Panc1 (cell line): ENCODE results near the gene TAMM41. TPM values are rescaled to one million over a fixed set of nuclear protein-coding genes. Genes with fewer than 3 reads are reported as not detected.

Experiments used
- ATAC-seq: fragments of 200-7000 bp; cut with Tn5 transposase; 2 replicates; pipeline ENCODE4 v1.9.1; 2020; ENCODE audit warnings: mild to moderate bottlenecking, moderate library complexity
- BruUV-seq: library from RNA; stranded (reverse); fragments of 400-500 nt; replicated peaks from 2 replicates; lab custom pipeline; 2021; lab: Mats Ljungman, UMichigan
- CTCF ChIA-PET: fragments of 300-600 bp; sonication (Branson Sonifier 250); formaldehyde crosslinking; loops from one replicate; lab custom pipeline; 2022; ENCODE audit warnings: antibody characterized with exemption; lab: Charles Lee
- POLR2A ChIA-PET: fragments of 300-600 bp; sonication (Branson Sonifier 250); formaldehyde crosslinking; loops from one replicate; lab custom pipeline; 2022; ENCODE audit warnings: antibody characterized with exemption; lab: Charles Lee
- DNase-seq: peaks from one replicate; pipeline ENCODE4 v3.0.0-alpha.2; 2010; ENCODE audit warnings: low read depth, low spot score
- H3K27ac ChIP-seq: 2 replicates; pipeline ENCODE4 v1.5.1; 2011; ENCODE audit warnings: mild to moderate bottlenecking, low read length, inconsistent platforms
- H3K27me3 ChIP-seq: fragments of 200-500 bp; sonication (Bioruptor generic); 2 replicates; pipeline ENCODE4 v1.6.0; 2014; ENCODE audit warnings: low read length, inconsistent platforms; ENCODE audit not compliant: control insufficient read depth, insufficient read depth
- H3K36me3 ChIP-seq: fragments of 200-500 bp; sonication (Bioruptor generic); 2 replicates; pipeline ENCODE4 v1.5.1; 2014; ENCODE audit warnings: inconsistent platforms, mild to moderate bottlenecking, low read length, moderate library complexity; ENCODE audit not compliant: control insufficient read depth, insufficient read depth
- H3K4me1 ChIP-seq: 2 replicates; pipeline ENCODE4 v1.5.1; 2011; ENCODE audit warnings: inconsistent platforms, mild to moderate bottlenecking, low read length, moderate library complexity; ENCODE audit not compliant: control insufficient read depth, insufficient read depth
- H3K4me3 ChIP-seq, 2 experiments: 2 replicates each; pipeline ENCODE4 v1.5.1; 2011 to 2012; ENCODE audit warnings: low read depth in 2 of 2, low read length in 2 of 2, mild to moderate bottlenecking in 2 of 2, inconsistent platforms in 1 of 2, moderate library complexity in 1 of 2
- H3K9me3 ChIP-seq: fragments of 200-500 bp; sonication (Bioruptor generic); 2 replicates; pipeline ENCODE4 v1.5.1; 2014; ENCODE audit warnings: low read depth, mild to moderate bottlenecking, inconsistent platforms, low read length, moderate library complexity; ENCODE audit not compliant: control insufficient read depth, insufficient read depth
- CTCF ChIP-seq: fragments of 450-650 bp; IDR thresholded peaks from 2 replicates; pipeline ENCODE4 v1.5.1; 2017; ENCODE audit warnings: mild to moderate bottlenecking
- POLR2AphosphoS5 ChIP-seq: IDR thresholded peaks from 2 replicates; pipeline ENCODE4 v1.6.1; 2012; ENCODE audit warnings: mild to moderate bottlenecking, low read depth, low read length, moderate library complexity
- REST ChIP-seq, 2 experiments: IDR thresholded peaks; 2 replicates each; pipeline ENCODE4 v1.6.1; 2011 to 2012; ENCODE audit warnings: low read depth in 2 of 2, control low read depth in 1 of 2, low read length in 1 of 2, mild to moderate bottlenecking in 1 of 2, moderate library complexity in 1 of 2; ENCODE audit not compliant: insufficient read depth in 1 of 2
- SIN3A ChIP-seq: IDR thresholded peaks from 2 replicates; pipeline ENCODE4 v1.6.1; 2012; ENCODE audit warnings: low read depth, mild to moderate bottlenecking, low read length, moderate library complexity, borderline replicate concordance; ENCODE audit not compliant: insufficient read depth
- TCF7L2 ChIP-seq: IDR thresholded peaks from 2 replicates; pipeline ENCODE4 v1.6.1; 2011; ENCODE audit warnings: mild to moderate bottlenecking, low read depth, low read length, inconsistent platforms
- in situ Hi-C: cut with HindIII; loops from 2 replicates; pipeline ENCODE4 v1.10.0; 2016; ENCODE audit warnings: low sequenced_read_pairs, low pct_unique_long_range_greater_than_20kb
- intact Hi-C: fragments of 100-400 bp; cut with micrococcal nuclease; formaldehyde crosslinking; loops from one replicate; pipeline ENCODE4 v1.10.0; 2022; ENCODE audit not compliant: unreplicated experiment
- total RNA-seq: library from RNA; stranded (reverse); gene quantifications from one replicate; pipeline ENCODE4 v1.2.1, GENCODE V29; 2021; ENCODE audit not compliant: unreplicated experiment

Gene TAMM41
- total RNA-seq, 1 experiment from 2014 or later: 10.8 TPM

- ChIA-PET CTCF (no interaction called here), POLR2A (no interaction called here)
- BruUV-seq: no TSS peak
- Histone ChIP-seq H3K27me3 (no peaks in the 10 kb centered on the region), H3K9me3 (no peaks in the 10 kb centered on the region), H3K4me3 (no peak overlapping the region), H3K36me3 (no peaks in the 10 kb centered on the region), H3K4me1 (no peaks in the 10 kb centered on the region), H3K27ac (no peak overlapping the region)
- no peak for DNase-seq
- in situ Hi-C loops: no loop called here
- intact Hi-C loops: loop anchor here (10.0 kb wide), 1 partner anchor 433 kb away; no protein-coding TSS in a partner anchor
- TF ChIP-seq TCF7L2 (no peak), POLR2AphosphoS5 (no peak), CTCF (no peak), REST (IDR thresholded peaks at IDR 0.05; ENCODE audit: insufficient read depth in 1 of 2, low read depth in 2 of 2, low read length in 1 of 2) (no peak), SIN3A (no peak)
- ATAC-seq: no peak
These were observed 38.5 kb downstream of the TAMM41 start for GRCh38 chr3:11808231-11808630.

GRCh38 chr3:11807686-11808085 lies 39.0 kb downstream of the TAMM41 start:
- Histone ChIP-seq H3K9me3 (no peaks in the 10 kb centered on the region), H3K4me3 (no peak overlapping the region), H3K4me1 (no peaks in the 10 kb centered on the region), H3K27me3 (no peaks in the 10 kb centered on the region), H3K27ac (no peak overlapping the region), H3K36me3 (no peaks in the 10 kb centered on the region)
- no TSS peak for BruUV-seq
- TF ChIP-seq REST (IDR thresholded peaks at IDR 0.05; ENCODE audit: insufficient read depth in 1 of 2, low read depth in 2 of 2, low read length in 1 of 2) (no peak), CTCF (no peak), POLR2AphosphoS5 (no peak), TCF7L2 (no peak)
- POLR2A ChIA-PET: no interaction called here
- CTCF ChIA-PET: interaction anchor here (0.6 kb wide), 1 partner anchor 23 kb away, joined by 9 read pairs; no protein-coding TSS in a partner anchor
- no peak for ATAC-seq
- DNase-seq: no peak
- intact Hi-C loops: loop anchor here (10.0 kb wide), 1 partner anchor 433 kb away; no protein-coding TSS in a partner anchor
- in situ Hi-C loops: no loop called here
